OCI-LY3 (cell line): ENCODE data around the gene KRTAP5-9.

Experiments used
- CTCF ChIP-seq: fragments of 200-600, 300-600 bp; sonication (generic); IDR thresholded peaks from 2 replicates; pipeline ENCODE4 v1.5.1; 2014; ENCODE audit warnings: antibody characterized with exemption, low read length, low read depth
- EZH2phosphoT487 ChIP-seq: fragments of 200-600 bp; shearing (Covaris generic); IDR thresholded peaks from 2 replicates; pipeline ENCODE4 v1.6.1; 2018; ENCODE audit warnings: antibody characterized with exemption, mixed run types, low read depth

GRCh38 chr11:71525938-71526495, 22.2 kb upstream of the KRTAP5-9 start:
- TF ChIP-seq CTCF = no peak
- TF ChIP-seq EZH2phosphoT487 = no peak
